ENCODE measurements around the gene TIMMDC1. TPM values are rescaled to one million over a fixed set of nuclear protein-coding genes. Genes with fewer than 3 reads are reported as not detected.

Gene TIMMDC1
- total and polyA plus RNA-seq, 2 of the 13 experiments (the other 11 are each of a cell fraction or from before 2014, with no cell fraction given), result 50.0 to 77.8 TPM

GRCh38 chr3:119463171-119464169, 34.9 kb upstream of the TIMMDC1 start, which contains the start of gene TMEM39A (continued):
- TF ChIP-seq HNF4G (IDR thresholded peaks at IDR 0.05; ENCODE audit: borderline replicate concordance, low read depth, low read length) (no peak), HNF4G (CRISPR knock-in tag; IDR thresholded peaks at IDR 0.05; ENCODE audit: borderline replicate concordance, low read depth) (0 out of 2 replicates have a peak, but pooled peaks have one; percentile 48), SP2 (CRISPR knock-in tag; IDR thresholded peaks at IDR 0.05) (peak; percentile 86), ZNF160 (CRISPR knock-in tag; IDR thresholded peaks at IDR 0.05) (peak; percentile 91), SNRNP70 (IDR thresholded peaks at IDR 0.05; ENCODE audit: low read depth, low read length) (no peak), RELA (CRISPR knock-in tag; IDR thresholded peaks at IDR 0.05) (no peak; the same call in 1 of the 2 replicates), TEF (CRISPR knock-in tag; IDR thresholded peaks at IDR 0.05) (no peak), RNF2 (conservative IDR thresholded peaks at IDR 0.05; ENCODE audit: low read depth) (no peak), HNRNPUL1 (IDR thresholded peaks at IDR 0.05; ENCODE audit: low read depth, low read length) (no peak), PHF5A (CRISPR knock-in tag; IDR thresholded peaks at IDR 0.05; ENCODE audit: low read depth, unreplicated experiment) (peak; percentile 39), ZNF816 (CRISPR knock-in tag; IDR thresholded peaks at IDR 0.05; ENCODE audit: borderline replicate concordance) (peak; percentile 36; the same call in 1 of the 2 replicates), POLR2AphosphoS2 (IDR thresholded peaks at IDR 0.05; ENCODE audit: low read depth, low read length) (peak; percentile 92), SP1 (IDR thresholded peaks at IDR 0.05) (no peak), SP1 (CRISPR knock-in tag; IDR thresholded peaks at IDR 0.05) (peak; percentile 80), GFI1 (CRISPR knock-in tag; IDR thresholded peaks at IDR 0.05; ENCODE audit: borderline replicate concordance) (0 out of 2 replicates have a peak, but pooled peaks have one; percentile 40), TMF1 (CRISPR knock-in tag; IDR thresholded peaks at IDR 0.05; ENCODE audit: low read depth) (no peak), ZNF567 (CRISPR knock-in tag; IDR thresholded peaks at IDR 0.05; ENCODE audit: borderline replicate concordance) (no peak), PHF21A (CRISPR knock-in tag; IDR thresholded peaks at IDR 0.05) (no peak), NFKBIZ (CRISPR knock-in tag; IDR thresholded peaks at IDR 0.05) (no peak; the same call in 1 of the 2 replicates), NCOA1 (CRISPR knock-in tag; IDR thresholded peaks at IDR 0.05) (no peak), PHB2 (IDR thresholded peaks at IDR 0.05; ENCODE audit: partially characterized antibody) (no peak), BHLHE40 (IDR thresholded peaks at IDR 0.05; ENCODE audit: low read length) (no peak), ZMAT3 (CRISPR knock-in tag; conservative IDR thresholded peaks at IDR 0.05) (0 out of 2 replicates have a peak, but pooled peaks have one; percentile 83), TSC22D2 (CRISPR knock-in tag; IDR thresholded peaks at IDR 0.05; ENCODE audit: borderline replicate concordance) (peak; percentile 26; the same call in 1 of the 2 replicates)
- TF ChIP-seq, protein P1, sequence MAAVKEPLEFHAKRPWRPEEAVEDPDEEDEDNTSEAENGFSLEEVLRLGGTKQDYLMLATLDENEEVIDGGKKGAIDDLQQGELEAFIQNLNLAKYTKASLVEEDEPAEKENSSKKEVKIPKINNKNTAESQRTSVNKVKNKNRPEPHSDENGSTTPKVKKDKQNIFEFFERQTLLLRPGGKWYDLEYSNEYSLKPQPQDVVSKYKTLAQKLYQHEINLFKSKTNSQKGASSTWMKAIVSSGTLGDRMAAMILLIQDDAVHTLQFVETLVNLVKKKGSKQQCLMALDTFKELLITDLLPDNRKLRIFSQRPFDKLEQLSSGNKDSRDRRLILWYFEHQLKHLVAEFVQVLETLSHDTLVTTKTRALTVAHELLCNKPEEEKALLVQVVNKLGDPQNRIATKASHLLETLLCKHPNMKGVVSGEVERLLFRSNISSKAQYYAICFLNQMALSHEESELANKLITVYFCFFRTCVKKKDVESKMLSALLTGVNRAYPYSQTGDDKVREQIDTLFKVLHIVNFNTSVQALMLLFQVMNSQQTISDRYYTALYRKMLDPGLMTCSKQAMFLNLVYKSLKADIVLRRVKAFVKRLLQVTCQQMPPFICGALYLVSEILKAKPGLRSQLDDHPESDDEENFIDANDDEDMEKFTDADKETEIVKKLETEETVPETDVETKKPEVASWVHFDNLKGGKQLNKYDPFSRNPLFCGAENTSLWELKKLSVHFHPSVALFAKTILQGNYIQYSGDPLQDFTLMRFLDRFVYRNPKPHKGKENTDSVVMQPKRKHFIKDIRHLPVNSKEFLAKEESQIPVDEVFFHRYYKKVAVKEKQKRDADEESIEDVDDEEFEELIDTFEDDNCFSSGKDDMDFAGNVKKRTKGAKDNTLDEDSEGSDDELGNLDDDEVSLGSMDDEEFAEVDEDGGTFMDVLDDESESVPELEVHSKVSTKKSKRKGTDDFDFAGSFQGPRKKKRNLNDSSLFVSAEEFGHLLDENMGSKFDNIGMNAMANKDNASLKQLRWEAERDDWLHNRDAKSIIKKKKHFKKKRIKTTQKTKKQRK (IDR thresholded peaks at IDR 0.05; ENCODE audit: low read length), result no peak

Measured in HepG2 (cell line).